ENCODE measurements around the gene MSI2. TPM values are rescaled to one million over a fixed set of nuclear protein-coding genes. Genes with fewer than 3 reads are reported as not detected.
A peak's percentile ranks its signal among the peaks of the same experiment; 100 is the strongest.

Gene MSI2
- total RNA-seq, 1 donor from 2014 or later = 181 TPM

GRCh38 chr17:57448759-57449283 is 192.5 kb downstream of the MSI2 start:
- intact Hi-C loops (cut with micrococcal nuclease) = no loop called here

DNA sequence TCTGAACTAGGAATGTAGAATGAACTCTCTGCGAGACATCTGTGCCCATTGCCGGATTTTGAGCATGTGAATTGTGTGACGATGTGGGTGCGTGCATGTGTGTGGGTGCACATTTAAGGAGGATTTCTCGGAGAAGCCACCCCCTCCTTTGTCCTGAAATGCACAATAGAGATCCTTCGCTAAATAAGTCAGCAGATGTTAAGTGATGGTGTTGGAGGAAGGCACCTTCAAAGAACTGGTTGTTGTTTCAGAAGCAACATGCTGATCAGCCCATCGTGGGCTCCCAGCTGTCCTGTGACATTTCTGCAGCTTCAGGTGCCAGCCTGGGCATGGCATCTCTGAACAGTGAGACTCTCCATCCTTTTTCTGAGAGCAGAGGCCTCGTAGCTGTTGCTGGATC is 194.9 kb downstream of the MSI2 start:
- DNase-seq (ENCODE audit: low spot score) = no peak
- intact Hi-C loops (cut with micrococcal nuclease) = no loop called here
- H3K36me3 Mint-ChIP-seq (ENCODE audit: low read depth) = peaks cover 37% of the 10 kb centered on the region
- no peaks in the 10 kb centered on the region for H3K9me3 Mint-ChIP-seq
- H3K4me1 Mint-ChIP-seq (ENCODE audit: low read depth) = peaks cover 62% of the 10 kb centered on the region
- H3K4me3 Mint-ChIP-seq (ENCODE audit: low read depth) = no peak overlapping the region
- peak overlapping the region; percentile 64 for H3K27ac Mint-ChIP-seq
- no peaks in the 10 kb centered on the region for H3K27me3 Mint-ChIP-seq (ENCODE audit: low read depth)

More at GRCh38 chr17:57448759-57449283, 192.5 kb downstream of the MSI2 start:
- Mint-ChIP-seq H3K9me3 (no peaks in the 10 kb centered on the region), H3K4me1 (ENCODE audit: low read depth) (peaks cover 57% of the 10 kb centered on the region), H3K27me3 (ENCODE audit: low read depth) (no peaks in the 10 kb centered on the region), H3K27ac (peak overlapping the region; percentile 58), H3K4me3 (ENCODE audit: low read depth) (no peak overlapping the region), H3K36me3 (ENCODE audit: low read depth) (peaks cover 32% of the 10 kb centered on the region)
- no peak for DNase-seq (ENCODE audit: low spot score)

DNA sequence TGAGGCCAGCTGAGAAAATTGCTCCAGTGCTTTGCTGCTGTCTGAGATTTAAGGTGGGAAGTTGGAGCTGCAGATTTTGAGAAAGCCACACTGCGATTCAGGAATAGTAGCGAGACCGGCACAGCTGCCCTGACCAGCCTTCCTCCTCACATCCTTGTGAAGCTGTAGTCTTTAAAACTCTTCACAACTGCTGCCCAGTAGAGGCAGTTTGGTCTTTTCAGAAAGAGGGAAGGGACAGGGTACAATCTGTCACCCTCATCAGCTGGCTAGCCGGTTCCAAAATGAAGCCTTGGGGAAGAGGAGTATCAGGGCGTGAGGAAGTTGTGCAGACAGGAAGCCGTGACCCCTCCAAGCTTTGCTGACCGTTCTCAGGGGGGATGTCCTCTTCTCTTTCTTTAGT is 195.3 kb downstream of the MSI2 start:
- no peak for DNase-seq (ENCODE audit: low spot score)
- Mint-ChIP-seq H3K4me3 (ENCODE audit: low read depth) (no peak overlapping the region), H3K36me3 (ENCODE audit: low read depth) (peaks cover 37% of the 10 kb centered on the region), H3K27ac (peak overlapping the region; percentile 64), H3K4me1 (ENCODE audit: low read depth) (peaks cover 61% of the 10 kb centered on the region), H3K27me3 (ENCODE audit: low read depth) (no peaks in the 10 kb centered on the region), H3K9me3 (no peaks in the 10 kb centered on the region)
- intact Hi-C loops (cut with micrococcal nuclease) = no loop called here

GRCh38 chr17:57453841-57454425 is 197.6 kb downstream of the MSI2 start:
- Mint-ChIP-seq H3K27ac (peak overlapping the region; percentile 92), H3K4me3 (ENCODE audit: low read depth) (no peak overlapping the region), H3K27me3 (ENCODE audit: low read depth) (no peaks in the 10 kb centered on the region), H3K9me3 (no peaks in the 10 kb centered on the region), H3K36me3 (ENCODE audit: low read depth) (peaks cover 38% of the 10 kb centered on the region), H3K4me1 (ENCODE audit: low read depth) (peaks cover 57% of the 10 kb centered on the region)
- DNase-seq (ENCODE audit: low spot score) = no peak
- intact Hi-C loops (cut with micrococcal nuclease) = no loop called here

DNA sequence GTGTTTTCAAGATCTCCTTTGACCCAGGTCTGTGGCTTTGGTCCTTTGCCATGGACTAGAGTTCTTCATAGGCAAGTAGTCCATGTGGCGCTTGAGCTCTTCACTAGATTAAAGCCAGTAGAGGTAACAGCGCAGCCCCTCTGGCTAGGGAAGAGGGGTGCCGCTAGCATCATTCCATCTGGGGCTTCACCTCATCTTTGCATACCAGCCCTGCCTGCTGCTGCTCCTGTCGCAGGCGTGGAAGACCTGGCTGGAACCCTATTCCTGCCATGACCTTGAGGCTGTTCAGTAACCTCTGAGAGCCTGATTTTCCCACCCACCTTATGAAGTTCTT is 198.4 kb downstream of the MSI2 start:
- Mint-ChIP-seq H3K27me3 (ENCODE audit: low read depth) (no peaks in the 10 kb centered on the region), H3K36me3 (ENCODE audit: low read depth) (peaks cover 42% of the 10 kb centered on the region), H3K27ac (peak overlapping the region; percentile 92), H3K4me3 (ENCODE audit: low read depth) (no peak overlapping the region), H3K9me3 (no peaks in the 10 kb centered on the region), H3K4me1 (ENCODE audit: low read depth) (peaks cover 64% of the 10 kb centered on the region)
- no peak for DNase-seq (ENCODE audit: low spot score)
- intact Hi-C loops (cut with micrococcal nuclease) = no loop called here

GRCh38 chr17:57455063-57455914 is 199.0 kb downstream of the MSI2 start:
- H3K27me3 Mint-ChIP-seq (ENCODE audit: low read depth) = no peaks in the 10 kb centered on the region
- peak overlapping the region; percentile 28 for H3K4me3 Mint-ChIP-seq (ENCODE audit: low read depth)
- peaks cover 67% of the 10 kb centered on the region for H3K4me1 Mint-ChIP-seq (ENCODE audit: low read depth)
- H3K36me3 Mint-ChIP-seq (ENCODE audit: low read depth) = peaks cover 45% of the 10 kb centered on the region
- peak overlapping the region; percentile 92 for H3K27ac Mint-ChIP-seq
- no peaks in the 10 kb centered on the region for H3K9me3 Mint-ChIP-seq
- intact Hi-C loops (cut with micrococcal nuclease) = no loop called here
- peak; percentile 26 for DNase-seq (ENCODE audit: low spot score)

- no peaks in the 10 kb centered on the region for H3K27me3 Mint-ChIP-seq (ENCODE audit: low read depth)
- H3K9me3 Mint-ChIP-seq = no peaks in the 10 kb centered on the region
- peak overlapping the region; percentile 29 for H3K27ac Mint-ChIP-seq
- H3K4me1 Mint-ChIP-seq (ENCODE audit: low read depth) = peaks cover 66% of the 10 kb centered on the region
- intact Hi-C loops (cut with micrococcal nuclease) = no loop called here
- H3K36me3 Mint-ChIP-seq (ENCODE audit: low read depth) = peaks cover 46% of the 10 kb centered on the region
- DNase-seq (ENCODE audit: low spot score) = no peak
- H3K4me3 Mint-ChIP-seq (ENCODE audit: low read depth) = no peak overlapping the region
These were observed 200.3 kb downstream of the MSI2 start for GRCh38 chr17:57456622-57457021.

GRCh38 chr17:57457188-57457587 is 200.9 kb downstream of the MSI2 start:
- intact Hi-C loops (cut with micrococcal nuclease) = no loop called here
- Mint-ChIP-seq H3K27ac (no peak overlapping the region), H3K4me3 (ENCODE audit: low read depth) (no peak overlapping the region), H3K36me3 (ENCODE audit: low read depth) (peaks cover 48% of the 10 kb centered on the region), H3K27me3 (ENCODE audit: low read depth) (no peaks in the 10 kb centered on the region), H3K4me1 (ENCODE audit: low read depth) (peaks cover 68% of the 10 kb centered on the region), H3K9me3 (no peaks in the 10 kb centered on the region)
- DNase-seq (ENCODE audit: low spot score) = no peak

DNA sequence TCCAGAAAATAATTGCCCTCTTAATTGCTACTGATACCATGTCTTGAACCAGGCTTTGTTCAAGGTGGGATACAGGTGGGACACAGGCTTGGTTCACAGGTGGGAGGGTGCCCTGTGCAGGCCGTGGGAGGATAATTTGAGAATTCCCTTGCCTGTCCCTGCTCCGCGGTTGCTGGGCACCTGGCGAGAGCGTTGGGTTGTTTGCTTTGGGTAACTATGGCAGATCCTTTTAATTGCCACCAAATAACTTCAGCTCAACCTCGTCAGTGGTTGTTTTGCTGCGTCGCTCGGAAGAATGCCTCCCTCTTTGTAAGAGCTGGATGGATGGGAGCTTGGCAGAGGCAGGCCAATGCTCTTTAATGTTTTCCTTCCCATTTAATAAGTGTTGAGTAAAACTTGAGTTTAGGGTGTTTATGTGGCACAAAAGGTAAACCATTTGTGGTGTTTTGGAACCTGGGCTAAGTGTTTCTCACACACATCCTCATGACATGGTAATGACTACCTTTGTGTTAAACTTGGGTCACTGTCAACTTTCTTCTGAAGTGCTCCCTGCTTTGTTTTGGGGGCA is 202.5 kb downstream of the MSI2 start:
- H3K4me3 Mint-ChIP-seq (ENCODE audit: low read depth) = no peak overlapping the region
- intact Hi-C loops (cut with micrococcal nuclease) = no loop called here
- H3K36me3 Mint-ChIP-seq (ENCODE audit: low read depth) = peaks cover 50% of the 10 kb centered on the region

GRCh38 chr17:57459286-57459915 is 203.1 kb downstream of the MSI2 start:
- DNase-seq (ENCODE audit: low spot score) = no peak
- intact Hi-C loops (cut with micrococcal nuclease) = no loop called here
- H3K9me3 Mint-ChIP-seq = no peaks in the 10 kb centered on the region
- H3K27me3 Mint-ChIP-seq (ENCODE audit: low read depth) = no peaks in the 10 kb centered on the region
- peak overlapping the region; percentile 98 for H3K27ac Mint-ChIP-seq
- no peak overlapping the region for H3K4me3 Mint-ChIP-seq (ENCODE audit: low read depth)
- peaks cover 75% of the 10 kb centered on the region for H3K4me1 Mint-ChIP-seq (ENCODE audit: low read depth)
- H3K36me3 Mint-ChIP-seq (ENCODE audit: low read depth) = peaks cover 56% of the 10 kb centered on the region

More for the DNA sequence above, 202.5 kb downstream of the MSI2 start:
- Mint-ChIP-seq H3K9me3 (no peaks in the 10 kb centered on the region), H3K27ac (peak overlapping the region; percentile 98), H3K27me3 (ENCODE audit: low read depth) (no peaks in the 10 kb centered on the region), H3K4me1 (ENCODE audit: low read depth) (peaks cover 75% of the 10 kb centered on the region)
- DNase-seq (ENCODE audit: low spot score) = no peak

DNA sequence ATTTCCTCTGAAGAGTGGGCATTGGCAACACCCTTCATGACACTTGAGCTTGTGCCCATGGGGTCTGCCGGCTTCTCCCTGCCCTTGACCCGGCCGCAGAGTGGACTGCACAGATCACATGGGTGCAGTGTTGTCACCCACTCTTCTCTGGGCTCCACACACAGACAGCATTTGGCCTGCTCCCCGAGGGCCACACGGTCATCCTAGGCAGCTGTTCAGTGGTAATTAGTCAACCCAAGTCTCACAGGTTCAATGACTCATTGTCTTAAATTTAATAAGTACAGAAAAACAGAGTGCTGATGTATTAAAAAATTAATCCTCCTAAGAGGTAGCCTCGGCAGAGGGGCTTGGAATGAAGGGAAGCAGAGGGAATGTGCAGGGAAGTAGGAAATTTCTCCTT is 204.8 kb downstream of the MSI2 start:
- intact Hi-C loops (cut with micrococcal nuclease) = loop anchor here (5.0 kb wide), 1 partner anchor 46 kb away; no protein-coding TSS in a partner anchor
- H3K36me3 Mint-ChIP-seq (ENCODE audit: low read depth) = peaks cover 53% of the 10 kb centered on the region
- no peaks in the 10 kb centered on the region for H3K9me3 Mint-ChIP-seq
- peak overlapping the region; percentile 90 for H3K27ac Mint-ChIP-seq
- H3K4me1 Mint-ChIP-seq (ENCODE audit: low read depth) = peaks cover 64% of the 10 kb centered on the region
- H3K4me3 Mint-ChIP-seq (ENCODE audit: low read depth) = peak overlapping the region; percentile 43
- DNase-seq (ENCODE audit: low spot score) = no peak
- H3K27me3 Mint-ChIP-seq (ENCODE audit: low read depth) = no peaks in the 10 kb centered on the region

DNA sequence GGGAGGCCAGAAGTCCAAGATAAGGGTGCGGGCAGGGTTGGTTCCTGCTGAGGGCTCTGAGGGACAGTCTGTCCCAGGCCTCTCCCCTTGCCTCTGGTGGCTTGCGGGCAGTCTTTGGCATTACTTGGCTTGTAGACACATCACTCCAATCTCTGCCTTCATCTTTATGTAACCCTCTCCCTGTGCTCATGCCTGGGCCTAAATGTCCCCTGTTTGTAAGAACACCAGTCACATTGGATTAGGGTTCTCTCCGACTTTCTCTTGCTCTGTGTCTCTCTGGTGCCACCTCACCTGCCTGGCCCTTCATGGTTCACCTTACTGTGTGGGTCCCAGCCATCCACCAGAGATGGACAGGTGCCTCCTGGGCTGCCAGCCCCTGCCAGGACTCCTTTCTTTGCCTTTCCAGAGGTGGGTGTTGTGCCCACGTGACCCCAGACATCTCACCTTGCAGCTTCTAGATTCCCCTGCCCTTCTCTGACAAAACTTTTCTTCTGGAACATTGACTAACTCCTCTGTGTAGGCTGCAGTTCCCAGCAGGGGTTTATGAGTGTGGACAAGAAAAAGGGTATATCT is 205.8 kb downstream of the MSI2 start:
- DNase-seq (ENCODE audit: low spot score) = no peak
- H3K9me3 Mint-ChIP-seq = no peaks in the 10 kb centered on the region
- H3K27me3 Mint-ChIP-seq (ENCODE audit: low read depth) = no peaks in the 10 kb centered on the region
- intact Hi-C loops (cut with micrococcal nuclease) = loop anchor here (2.0 to 5.0 kb wide), 3 partner anchors 45 to 205 kb away; partner anchors contain the start of gene MSI2
- peak overlapping the region; percentile 7 for H3K4me3 Mint-ChIP-seq (ENCODE audit: low read depth)
- peak overlapping the region; percentile 90 for H3K27ac Mint-ChIP-seq
- peaks cover 63% of the 10 kb centered on the region for H3K4me1 Mint-ChIP-seq (ENCODE audit: low read depth)
- peaks cover 48% of the 10 kb centered on the region for H3K36me3 Mint-ChIP-seq (ENCODE audit: low read depth)

All from activated T-helper 2 cell treated with anti-CD3 and anti-CD28 coated beads, Interferon-gamma antibody, Interleukin-2, Interleukin-4, amounts not matched to agents 10 μg/mL and 5 μg/mL and 100 μg/mL, durations not matched to agents 14 hours and 24 hours and 36 hours (primary cell).